HUES48 (cell line): ENCODE results near the gene PYROXD2.

ENCODE experiments used
- H3K27ac ChIP-seq: one replicate; pipeline ENCODE4 v1.7.0; 2013; ENCODE audit warnings: low read depth, low read length, inconsistent platforms
- H3K27me3 ChIP-seq: 2 replicates; pipeline ENCODE4 v1.6.1; 2013; ENCODE audit warnings: mild to moderate bottlenecking, low read length; ENCODE audit not compliant: control insufficient read depth, insufficient read depth
- H3K36me3 ChIP-seq: 2 replicates; pipeline ENCODE4 v1.6.1; 2013; ENCODE audit warnings: low read length; ENCODE audit not compliant: control insufficient read depth, insufficient read depth
- H3K4me1 ChIP-seq: 2 replicates; pipeline ENCODE4 v1.6.1; 2013; ENCODE audit warnings: mild to moderate bottlenecking, low read length; ENCODE audit not compliant: control insufficient read depth, insufficient read depth
- H3K4me3 ChIP-seq: 2 replicates; pipeline ENCODE4 v1.5.1; 2013; ENCODE audit warnings: mild to moderate bottlenecking, low read depth, low read length
- H3K9ac ChIP-seq: 2 replicates; pipeline ENCODE4 v1.6.1; 2013; ENCODE audit warnings: mild to moderate bottlenecking, low read depth, low read length, moderate library complexity
- H3K9me3 ChIP-seq: 2 replicates; pipeline ENCODE4 v1.6.1; 2013; ENCODE audit warnings: low read length; ENCODE audit not compliant: control insufficient read depth, insufficient read depth

The PYROXD2 gene

DNA sequence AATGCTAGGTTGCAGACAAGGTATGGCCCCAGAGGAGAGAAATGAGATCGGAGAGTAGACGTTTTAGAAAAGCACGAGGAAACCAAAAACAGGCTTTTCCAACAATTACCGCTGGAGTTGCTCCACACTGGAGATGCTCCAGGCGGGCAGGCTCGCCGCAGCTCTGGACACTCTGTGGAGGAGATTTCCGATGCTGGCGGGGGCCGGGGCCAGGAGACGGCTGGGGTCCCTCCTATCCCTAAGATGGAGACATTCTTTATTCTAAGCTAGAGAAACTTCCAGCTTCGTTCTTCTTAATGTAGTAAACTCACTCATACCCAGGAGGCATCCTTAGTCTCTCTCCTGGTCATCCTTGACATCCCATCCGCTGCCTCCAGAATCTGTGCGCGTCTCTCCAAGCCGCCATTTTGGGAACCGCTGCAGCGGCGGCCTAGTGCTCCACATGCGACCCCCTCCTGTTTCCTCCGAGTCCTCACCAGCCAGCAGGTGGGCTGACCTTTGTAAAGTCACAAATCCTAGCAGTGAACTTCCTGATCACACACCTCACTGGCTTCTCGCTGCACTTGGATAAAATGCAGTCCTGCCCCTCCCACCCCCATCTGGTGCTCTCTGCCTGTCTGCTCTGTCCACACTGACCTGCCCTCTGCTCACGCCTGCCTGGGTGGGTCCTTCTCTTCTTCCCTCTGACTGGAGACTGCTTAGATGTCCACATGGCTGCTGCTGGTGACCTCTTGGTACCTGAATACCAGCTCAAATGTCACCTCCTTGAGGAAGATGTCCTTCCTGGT lies 11.9 kb downstream of the PYROXD2 start:
- Histone ChIP-seq H3K4me3 (no peak overlapping the region), H3K9me3 (no peaks in the 10 kb centered on the region), H3K4me1 (no peaks in the 10 kb centered on the region), H3K27ac (no peak overlapping the region), H3K36me3 (no peaks in the 10 kb centered on the region), H3K27me3 (no peaks in the 10 kb centered on the region), H3K9ac (no peak overlapping the region)

- Histone ChIP-seq H3K4me3 (no peak overlapping the region), H3K9me3 (no peaks in the 10 kb centered on the region), H3K27ac (no peak overlapping the region), H3K9ac (no peak overlapping the region), H3K27me3 (no peaks in the 10 kb centered on the region), H3K36me3 (no peaks in the 10 kb centered on the region), H3K4me1 (no peaks in the 10 kb centered on the region)
Measured at GRCh38 chr10:98402478-98402877, 12.5 kb downstream of the PYROXD2 start.

- no peak overlapping the region for H3K4me3 ChIP-seq
- H3K27me3 ChIP-seq, result no peaks in the 10 kb centered on the region
- no peaks in the 10 kb centered on the region for H3K4me1 ChIP-seq
- no peak overlapping the region for H3K9ac ChIP-seq
- no peaks in the 10 kb centered on the region for H3K36me3 ChIP-seq
- H3K9me3 ChIP-seq, result no peaks in the 10 kb centered on the region
- no peak overlapping the region for H3K27ac ChIP-seq
Measured at GRCh38 chr10:98400482-98400881, 14.5 kb downstream of the PYROXD2 start.

- Histone ChIP-seq H3K27ac (no peak overlapping the region), H3K4me1 (no peaks in the 10 kb centered on the region), H3K4me3 (no peak overlapping the region), H3K27me3 (no peaks in the 10 kb centered on the region), H3K9me3 (no peaks in the 10 kb centered on the region), H3K9ac (no peak overlapping the region), H3K36me3 (no peaks in the 10 kb centered on the region)
Measured at GRCh38 chr10:98399784-98400183, 15.2 kb downstream of the PYROXD2 start.

GRCh38 chr10:98397089-98397600 lies 17.8 kb downstream of the PYROXD2 start:
- no peak overlapping the region for H3K4me3 ChIP-seq

DNA sequence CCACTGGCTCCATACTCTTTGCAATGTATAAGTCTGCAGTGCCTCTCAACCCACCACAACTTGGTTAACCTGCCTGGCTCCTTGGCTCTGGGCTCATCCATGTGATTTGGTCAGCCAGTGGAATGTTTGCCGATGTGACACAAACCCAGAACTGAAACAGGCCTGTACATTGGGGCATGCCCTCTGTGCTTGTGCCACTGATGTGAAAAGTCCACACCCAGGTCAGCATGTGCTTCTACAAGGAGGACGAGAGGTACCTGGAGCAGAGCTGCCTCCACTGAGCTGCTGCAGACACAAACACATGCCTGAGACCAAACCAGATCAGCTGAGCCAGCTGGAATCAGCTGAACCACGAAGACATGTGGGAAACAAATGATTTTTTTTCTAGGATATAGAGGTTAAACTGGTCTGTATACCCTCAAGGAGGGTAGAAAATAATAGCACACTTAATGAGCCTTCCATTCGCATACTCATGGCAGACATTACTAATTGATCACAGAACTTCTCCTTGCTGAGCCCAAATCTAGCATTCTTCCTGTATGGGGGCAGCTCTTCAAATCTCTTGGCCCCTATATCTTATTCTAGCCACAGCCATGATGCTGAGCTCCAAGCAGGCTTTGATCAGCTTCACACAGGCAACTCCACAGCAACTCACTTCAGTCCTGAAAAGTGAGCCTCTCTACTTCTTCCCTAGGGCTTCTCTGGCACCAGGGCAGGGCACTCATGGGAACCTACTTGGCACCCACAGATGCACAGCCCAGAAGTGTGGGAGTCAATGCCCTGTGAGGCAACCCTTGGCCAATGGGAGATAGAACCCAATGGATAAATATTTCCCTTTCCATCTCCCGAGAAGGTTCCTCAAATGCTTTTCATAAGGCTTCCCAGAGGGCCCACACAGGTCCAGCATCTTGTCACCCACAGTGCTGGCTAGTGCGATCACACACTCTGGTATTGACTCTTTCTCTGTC lies 18.6 kb downstream of the PYROXD2 start:
- no peak overlapping the region for H3K9ac ChIP-seq
- H3K36me3 ChIP-seq, result no peaks in the 10 kb centered on the region
- H3K4me3 ChIP-seq, result no peak overlapping the region
- H3K27ac ChIP-seq, result no peak overlapping the region
- no peaks in the 10 kb centered on the region for H3K9me3 ChIP-seq
- H3K27me3 ChIP-seq, result no peaks in the 10 kb centered on the region
- H3K4me1 ChIP-seq, result no peaks in the 10 kb centered on the region

More at GRCh38 chr10:98397089-98397600, 17.8 kb downstream of the PYROXD2 start:
- H3K36me3 ChIP-seq, result no peaks in the 10 kb centered on the region
- no peaks in the 10 kb centered on the region for H3K4me1 ChIP-seq
- no peak overlapping the region for H3K9ac ChIP-seq
- no peak overlapping the region for H3K27ac ChIP-seq
- H3K27me3 ChIP-seq, result no peaks in the 10 kb centered on the region
- H3K9me3 ChIP-seq, result no peaks in the 10 kb centered on the region

- Histone ChIP-seq H3K27me3 (no peaks in the 10 kb centered on the region), H3K27ac (no peak overlapping the region), H3K9me3 (no peaks in the 10 kb centered on the region), H3K4me3 (no peak overlapping the region), H3K9ac (no peak overlapping the region), H3K4me1 (no peaks in the 10 kb centered on the region), H3K36me3 (no peaks in the 10 kb centered on the region)
Measured at GRCh38 chr10:98394851-98395440, 20.0 kb downstream of the PYROXD2 start.

- Histone ChIP-seq H3K27ac (no peak overlapping the region), H3K36me3 (no peaks in the 10 kb centered on the region), H3K27me3 (no peaks in the 10 kb centered on the region), H3K4me3 (no peak overlapping the region), H3K9me3 (no peaks in the 10 kb centered on the region), H3K4me1 (no peaks in the 10 kb centered on the region), H3K9ac (no peak overlapping the region)
Measured at GRCh38 chr10:98391578-98391991, 23.4 kb downstream of the PYROXD2 start.

DNA sequence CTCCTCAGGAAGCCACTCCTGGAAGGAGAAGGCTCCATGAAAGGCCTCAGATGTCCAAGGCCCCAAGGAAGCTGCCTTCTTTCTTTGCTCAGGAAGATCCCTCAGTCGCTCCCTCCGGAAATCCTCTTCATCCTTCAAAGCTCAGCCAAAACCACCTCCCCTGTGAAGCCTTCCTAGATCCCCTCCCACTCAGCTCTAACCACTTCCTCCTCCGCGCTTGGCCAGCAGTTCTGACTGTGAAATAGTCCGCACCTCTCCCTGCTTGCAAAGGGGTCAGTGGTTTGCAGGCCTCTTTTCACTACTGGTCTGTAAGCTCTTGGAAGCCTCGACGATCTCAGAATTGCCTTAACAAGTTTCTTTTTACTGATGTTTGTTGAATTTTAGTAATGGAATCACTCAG lies 23.9 kb downstream of the PYROXD2 start:
- Histone ChIP-seq H3K27me3 (no peaks in the 10 kb centered on the region), H3K9ac (no peak overlapping the region), H3K27ac (no peak overlapping the region), H3K4me3 (no peak overlapping the region), H3K4me1 (no peaks in the 10 kb centered on the region), H3K36me3 (no peaks in the 10 kb centered on the region), H3K9me3 (no peaks in the 10 kb centered on the region)

- Histone ChIP-seq H3K4me3 (no peak overlapping the region), H3K4me1 (no peaks in the 10 kb centered on the region), H3K9ac (no peak overlapping the region), H3K27me3 (no peaks in the 10 kb centered on the region), H3K9me3 (no peaks in the 10 kb centered on the region), H3K36me3 (no peaks in the 10 kb centered on the region), H3K27ac (no peak overlapping the region)
Measured at GRCh38 chr10:98390406-98390805, 24.6 kb downstream of the PYROXD2 start.
